Measurements from ENCODE around the gene IL2RG.

The IL2RG gene

GRCh38 chrX:71143508-71143907, 32.1 kb upstream of the IL2RG start:
- Histone ChIP-seq H3K9me3 (ENCODE audit: severe bottlenecking) (no peaks in the 10 kb centered on the region), H3K4me3 (ENCODE audit: severe bottlenecking) (no peak overlapping the region), H3K27ac (ENCODE audit: poor library complexity, severe bottlenecking) (no peak overlapping the region), H3K36me3 (ENCODE audit: low read depth) (no peaks in the 10 kb centered on the region; the same call in 1 of the 2 replicates), H3K27me3 (ENCODE audit: insufficient read depth, poor library complexity, severe bottlenecking) (no peaks in the 10 kb centered on the region), H3K4me1 (ENCODE audit: insufficient read depth, poor library complexity, severe bottlenecking) (no peaks in the 10 kb centered on the region)
- ATAC-seq (ENCODE audit: low read depth) (no peak), DNase-seq (ENCODE audit: low spot score) (no peak)
- TF ChIP-seq, protein P1, sequence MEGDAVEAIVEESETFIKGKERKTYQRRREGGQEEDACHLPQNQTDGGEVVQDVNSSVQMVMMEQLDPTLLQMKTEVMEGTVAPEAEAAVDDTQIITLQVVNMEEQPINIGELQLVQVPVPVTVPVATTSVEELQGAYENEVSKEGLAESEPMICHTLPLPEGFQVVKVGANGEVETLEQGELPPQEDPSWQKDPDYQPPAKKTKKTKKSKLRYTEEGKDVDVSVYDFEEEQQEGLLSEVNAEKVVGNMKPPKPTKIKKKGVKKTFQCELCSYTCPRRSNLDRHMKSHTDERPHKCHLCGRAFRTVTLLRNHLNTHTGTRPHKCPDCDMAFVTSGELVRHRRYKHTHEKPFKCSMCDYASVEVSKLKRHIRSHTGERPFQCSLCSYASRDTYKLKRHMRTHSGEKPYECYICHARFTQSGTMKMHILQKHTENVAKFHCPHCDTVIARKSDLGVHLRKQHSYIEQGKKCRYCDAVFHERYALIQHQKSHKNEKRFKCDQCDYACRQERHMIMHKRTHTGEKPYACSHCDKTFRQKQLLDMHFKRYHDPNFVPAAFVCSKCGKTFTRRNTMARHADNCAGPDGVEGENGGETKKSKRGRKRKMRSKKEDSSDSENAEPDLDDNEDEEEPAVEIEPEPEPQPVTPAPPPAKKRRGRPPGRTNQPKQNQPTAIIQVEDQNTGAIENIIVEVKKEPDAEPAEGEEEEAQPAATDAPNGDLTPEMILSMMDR (IDR thresholded peaks at IDR 0.05; ENCODE audit: poor library complexity, severe bottlenecking): no peak

DNA sequence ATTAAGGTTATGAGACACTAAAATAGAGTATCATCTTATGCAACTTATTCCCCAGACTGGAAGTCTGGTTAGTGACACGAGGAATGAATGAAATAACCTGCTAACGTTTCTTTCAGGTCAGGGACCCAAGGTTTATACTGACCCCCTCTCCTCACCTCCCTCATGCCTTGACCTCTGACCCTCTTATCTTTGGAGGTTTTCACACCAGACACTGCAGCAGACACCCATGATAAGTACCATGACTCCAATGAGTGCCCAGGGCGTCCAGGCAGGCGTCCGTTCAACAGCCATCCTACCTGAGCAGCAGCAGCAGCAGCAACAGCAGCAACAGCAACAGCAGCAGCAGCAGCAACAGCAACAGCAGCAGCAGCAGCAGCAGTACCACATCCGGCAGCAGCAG, 29.1 kb upstream of the IL2RG start:
- Histone ChIP-seq H3K27me3 (ENCODE audit: insufficient read depth, poor library complexity, severe bottlenecking) (no peaks in the 10 kb centered on the region), H3K4me3 (ENCODE audit: severe bottlenecking) (no peak overlapping the region), H3K27ac (ENCODE audit: poor library complexity, severe bottlenecking) (no peak overlapping the region), H3K9me3 (ENCODE audit: severe bottlenecking) (no peaks in the 10 kb centered on the region), H3K4me1 (ENCODE audit: insufficient read depth, poor library complexity, severe bottlenecking) (no peaks in the 10 kb centered on the region), H3K36me3 (ENCODE audit: low read depth) (no peaks in the 10 kb centered on the region; the same call in 1 of the 2 replicates)
- DNase-seq (ENCODE audit: low spot score): no peak
- no peak for ATAC-seq (ENCODE audit: low read depth)
- TF ChIP-seq, protein P1 (IDR thresholded peaks at IDR 0.05; ENCODE audit: poor library complexity, severe bottlenecking): no peak

- DNase-seq (ENCODE audit: low spot score) (no peak), ATAC-seq (ENCODE audit: low read depth) (no peak)
- TF ChIP-seq, protein P1 (IDR thresholded peaks at IDR 0.05; ENCODE audit: poor library complexity, severe bottlenecking): no peak
- Histone ChIP-seq H3K27ac (ENCODE audit: poor library complexity, severe bottlenecking) (no peak overlapping the region), H3K27me3 (ENCODE audit: insufficient read depth, poor library complexity, severe bottlenecking) (no peaks in the 10 kb centered on the region), H3K9me3 (ENCODE audit: severe bottlenecking) (no peaks in the 10 kb centered on the region), H3K4me3 (ENCODE audit: severe bottlenecking) (no peak overlapping the region), H3K36me3 (ENCODE audit: low read depth) (peaks cover 22% of the 10 kb centered on the region), H3K4me1 (ENCODE audit: insufficient read depth, poor library complexity, severe bottlenecking) (no peaks in the 10 kb centered on the region)
Observed at GRCh38 chrX:71131510-71131909, 20.1 kb upstream of the IL2RG start.

DNA sequence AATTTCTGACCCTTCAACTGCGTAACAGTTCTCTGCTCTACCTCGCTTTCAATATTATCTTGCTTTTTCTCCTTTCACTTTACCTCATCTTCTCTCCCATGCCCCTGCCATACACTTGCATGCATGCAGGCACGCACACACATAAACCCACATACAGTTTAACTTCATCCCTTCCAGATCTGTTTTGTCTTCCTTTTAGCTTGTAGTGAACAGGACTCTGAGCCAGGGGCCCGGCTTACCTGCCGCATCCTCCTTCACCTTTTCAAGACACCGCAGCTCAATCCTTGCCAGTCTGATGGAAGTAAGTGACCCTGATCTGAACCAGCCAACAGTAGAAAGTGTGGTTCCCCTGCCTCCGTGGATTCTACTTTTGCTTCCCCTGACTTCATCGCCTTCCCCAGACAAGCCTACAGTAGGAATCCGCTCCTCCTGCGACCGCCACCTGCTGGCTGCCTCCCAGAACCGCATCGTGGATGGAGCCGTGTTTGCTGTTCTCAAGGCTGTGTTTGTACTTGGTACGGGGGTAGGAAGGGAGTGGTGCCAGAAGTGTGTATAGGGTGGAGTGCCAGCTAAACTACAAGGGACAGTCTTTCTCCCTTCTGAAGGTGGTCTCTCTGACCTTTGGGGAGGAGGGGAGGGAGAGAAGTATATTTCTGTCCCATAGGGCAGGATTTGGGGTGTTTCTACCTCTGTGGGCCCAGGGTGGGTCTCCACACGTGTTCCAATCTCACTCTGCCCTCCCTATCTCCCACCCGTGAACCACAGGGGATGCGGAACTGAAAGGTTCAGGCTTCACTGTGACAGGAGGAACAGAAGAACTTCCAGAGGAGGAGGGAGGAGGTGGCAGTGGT, 17.8 kb upstream of the IL2RG start:
- Histone ChIP-seq H3K27me3 (ENCODE audit: insufficient read depth, poor library complexity, severe bottlenecking) (no peaks in the 10 kb centered on the region), H3K36me3 (ENCODE audit: low read depth) (peaks cover 19% of the 10 kb centered on the region), H3K4me1 (ENCODE audit: insufficient read depth, poor library complexity, severe bottlenecking) (no peaks in the 10 kb centered on the region), H3K9me3 (ENCODE audit: severe bottlenecking) (no peaks in the 10 kb centered on the region), H3K27ac (ENCODE audit: poor library complexity, severe bottlenecking) (no peak overlapping the region), H3K4me3 (ENCODE audit: severe bottlenecking) (no peak overlapping the region)
- ATAC-seq (ENCODE audit: low read depth): peak; percentile 59; the same call in 1 of the 3 replicates
- no peak for DNase-seq (ENCODE audit: low spot score)
- TF ChIP-seq, protein P1 (IDR thresholded peaks at IDR 0.05; ENCODE audit: poor library complexity, severe bottlenecking): peak; percentile 65
